Measurements from ENCODE around the gene DCT. TPM values are rescaled to one million over a fixed set of nuclear protein-coding genes. Genes with fewer than 3 reads are reported as not detected.

The DCT gene
- total RNA-seq, 2 donors from 2014 or later: 0.11 to 0.39 TPM

DNA sequence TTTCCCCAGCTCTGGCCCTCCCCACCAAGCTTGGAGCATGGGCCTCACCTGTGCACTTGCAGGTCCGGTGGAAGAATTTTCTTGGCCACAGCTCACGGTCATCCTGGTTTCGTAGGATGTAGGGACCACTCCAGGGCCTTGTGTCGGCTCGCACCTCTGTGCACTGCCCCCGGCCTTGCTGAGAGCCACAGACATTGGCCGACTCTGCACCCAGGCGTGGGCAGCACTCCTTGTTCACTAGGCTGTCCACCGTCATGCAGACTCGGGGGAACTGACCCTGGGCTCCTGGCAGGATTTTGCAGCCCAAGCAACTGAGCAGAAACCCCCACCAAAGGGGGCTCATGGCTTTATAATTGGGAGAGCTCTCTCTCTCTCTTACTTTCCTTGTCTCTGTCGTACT, 569 bp downstream of the DCT start:
- no peaks in the 10 kb centered on the region for H3K36me3 ChIP-seq
- H3K27me3 ChIP-seq: no peaks in the 10 kb centered on the region
- H3K4me1 ChIP-seq: no peaks in the 10 kb centered on the region
- DNase-seq (ENCODE audit: low spot score): no peak
- no peak overlapping the region for H3K4me3 ChIP-seq
- TF ChIP-seq, protein P1, sequence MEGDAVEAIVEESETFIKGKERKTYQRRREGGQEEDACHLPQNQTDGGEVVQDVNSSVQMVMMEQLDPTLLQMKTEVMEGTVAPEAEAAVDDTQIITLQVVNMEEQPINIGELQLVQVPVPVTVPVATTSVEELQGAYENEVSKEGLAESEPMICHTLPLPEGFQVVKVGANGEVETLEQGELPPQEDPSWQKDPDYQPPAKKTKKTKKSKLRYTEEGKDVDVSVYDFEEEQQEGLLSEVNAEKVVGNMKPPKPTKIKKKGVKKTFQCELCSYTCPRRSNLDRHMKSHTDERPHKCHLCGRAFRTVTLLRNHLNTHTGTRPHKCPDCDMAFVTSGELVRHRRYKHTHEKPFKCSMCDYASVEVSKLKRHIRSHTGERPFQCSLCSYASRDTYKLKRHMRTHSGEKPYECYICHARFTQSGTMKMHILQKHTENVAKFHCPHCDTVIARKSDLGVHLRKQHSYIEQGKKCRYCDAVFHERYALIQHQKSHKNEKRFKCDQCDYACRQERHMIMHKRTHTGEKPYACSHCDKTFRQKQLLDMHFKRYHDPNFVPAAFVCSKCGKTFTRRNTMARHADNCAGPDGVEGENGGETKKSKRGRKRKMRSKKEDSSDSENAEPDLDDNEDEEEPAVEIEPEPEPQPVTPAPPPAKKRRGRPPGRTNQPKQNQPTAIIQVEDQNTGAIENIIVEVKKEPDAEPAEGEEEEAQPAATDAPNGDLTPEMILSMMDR (IDR thresholded peaks at IDR 0.05): no peak
- no peaks in the 10 kb centered on the region for H3K9me3 ChIP-seq
- H3K27ac ChIP-seq: no peak overlapping the region

DNA sequence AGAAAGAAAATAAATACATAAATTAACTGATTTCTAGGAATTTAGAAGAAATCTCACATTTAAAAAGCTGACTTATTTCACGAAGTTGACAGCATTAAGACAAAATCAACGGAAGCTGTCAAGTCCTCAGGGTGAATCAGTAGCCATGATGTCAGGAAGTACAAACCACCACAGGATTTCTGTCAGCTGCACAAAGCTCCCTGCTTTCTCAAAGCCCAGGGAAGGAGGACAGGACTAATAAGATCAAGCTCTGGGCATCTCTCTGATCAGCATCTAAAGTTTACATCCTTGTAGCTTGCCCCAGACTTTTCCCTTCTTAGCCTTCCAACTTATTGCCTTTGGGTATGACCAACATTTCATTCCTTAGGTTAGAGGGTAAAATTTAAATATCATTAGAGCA, 9.4 kb downstream of the DCT start:
- Histone ChIP-seq H3K27me3 (no peaks in the 10 kb centered on the region), H3K4me1 (no peaks in the 10 kb centered on the region), H3K27ac (no peak overlapping the region), H3K4me3 (no peak overlapping the region), H3K36me3 (no peaks in the 10 kb centered on the region), H3K9me3 (no peaks in the 10 kb centered on the region)
- DNase-seq (ENCODE audit: low spot score): no peak
- TF ChIP-seq, protein P1 (IDR thresholded peaks at IDR 0.05): no peak

DNA sequence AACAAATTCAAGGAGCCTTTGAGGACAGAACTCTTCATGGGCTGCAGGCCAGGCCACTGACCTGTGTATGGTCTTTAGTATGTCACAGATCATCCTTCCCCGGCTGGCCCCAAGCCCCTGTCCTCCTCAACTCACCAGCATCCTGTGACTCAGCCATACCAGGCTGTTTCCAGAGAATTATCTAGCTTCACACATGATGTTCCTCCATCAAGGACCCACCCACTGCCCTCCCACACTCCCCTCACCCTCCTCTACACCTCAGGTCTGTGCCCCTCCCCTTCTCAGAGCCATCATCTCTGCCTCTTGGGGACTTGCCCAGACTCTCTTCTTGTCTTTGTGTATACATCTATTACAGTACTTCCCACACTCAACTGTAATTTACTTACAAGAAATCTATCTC, 14.7 kb downstream of the DCT start:
- TF ChIP-seq, protein P1 (IDR thresholded peaks at IDR 0.05): no peak
- Histone ChIP-seq H3K36me3 (no peaks in the 10 kb centered on the region), H3K27ac (no peak overlapping the region), H3K4me1 (no peaks in the 10 kb centered on the region), H3K9me3 (no peaks in the 10 kb centered on the region), H3K4me3 (no peak overlapping the region), H3K27me3 (no peaks in the 10 kb centered on the region)
- DNase-seq (ENCODE audit: low spot score): no peak

DNA sequence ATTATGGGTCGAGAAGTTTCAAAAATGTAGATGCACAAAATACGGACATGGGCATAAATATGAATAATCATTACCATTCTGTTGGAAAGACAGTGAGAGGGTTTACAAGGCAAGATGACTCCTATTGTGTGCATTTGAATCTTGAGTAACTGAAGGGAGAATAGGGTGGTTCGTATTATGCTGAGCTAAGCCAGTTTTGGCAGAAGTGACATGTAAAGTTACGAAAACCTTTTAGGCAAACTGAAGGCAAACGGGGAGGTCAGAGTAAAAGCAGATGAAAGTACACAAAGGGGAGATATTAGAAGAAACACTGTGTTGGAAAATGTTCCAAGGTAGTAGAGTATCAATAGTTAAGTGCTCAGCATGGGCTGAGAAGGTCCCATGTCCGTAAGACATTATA, 16.8 kb downstream of the DCT start:
- no peaks in the 10 kb centered on the region for H3K27me3 ChIP-seq
- no peak overlapping the region for H3K27ac ChIP-seq
- H3K4me3 ChIP-seq: no peak overlapping the region
- no peaks in the 10 kb centered on the region for H3K36me3 ChIP-seq
- H3K4me1 ChIP-seq: no peaks in the 10 kb centered on the region
- TF ChIP-seq, protein P1 (IDR thresholded peaks at IDR 0.05): no peak
- no peaks in the 10 kb centered on the region for H3K9me3 ChIP-seq
- no peak for DNase-seq (ENCODE audit: low spot score)

DNA sequence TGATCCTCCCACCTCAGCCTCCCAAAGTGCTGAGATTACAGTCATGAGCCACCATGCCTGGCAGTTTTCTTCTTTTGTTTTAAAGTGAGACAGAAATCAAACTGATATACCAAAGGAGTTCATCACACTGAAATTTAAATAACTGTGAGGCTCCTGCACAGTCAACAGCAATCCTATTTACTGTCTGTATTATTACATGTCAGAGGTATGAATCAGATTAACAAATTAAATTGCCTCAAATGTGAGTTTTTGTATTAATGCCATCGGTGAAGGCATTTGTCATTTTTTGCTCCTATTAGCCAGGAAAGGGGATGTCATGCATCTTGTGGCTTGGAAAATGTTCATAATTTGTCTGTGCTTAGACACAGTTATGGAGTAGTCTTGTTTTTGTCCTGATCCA, 20.4 kb downstream of the DCT start:
- no peak for DNase-seq (ENCODE audit: low spot score)
- no peak overlapping the region for H3K27ac ChIP-seq
- no peaks in the 10 kb centered on the region for H3K27me3 ChIP-seq
- no peaks in the 10 kb centered on the region for H3K36me3 ChIP-seq
- TF ChIP-seq, protein P1 (IDR thresholded peaks at IDR 0.05): no peak
- no peak overlapping the region for H3K4me3 ChIP-seq
- no peaks in the 10 kb centered on the region for H3K4me1 ChIP-seq
- H3K9me3 ChIP-seq: no peaks in the 10 kb centered on the region

DNA sequence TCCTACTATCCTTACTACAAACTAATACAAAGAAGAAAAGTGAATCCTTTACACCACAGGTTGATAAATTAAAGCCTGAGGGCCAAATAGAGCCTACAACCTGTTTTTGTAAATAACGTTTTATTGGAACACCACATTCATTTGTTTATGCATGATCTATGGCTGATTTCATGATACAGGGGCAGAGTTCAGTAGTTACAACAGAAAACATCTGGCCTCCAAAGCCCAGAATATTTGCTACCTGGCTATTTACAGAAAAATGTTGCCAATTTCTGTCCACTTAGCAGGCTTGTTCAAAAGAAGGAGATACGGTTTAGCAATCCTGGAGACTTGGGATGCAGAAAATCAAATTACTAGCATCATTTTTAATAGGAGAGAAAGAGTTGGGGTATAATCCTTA, 24.1 kb downstream of the DCT start:
- no peak overlapping the region for H3K27ac ChIP-seq
- no peaks in the 10 kb centered on the region for H3K27me3 ChIP-seq
- H3K4me3 ChIP-seq: no peak overlapping the region
- H3K9me3 ChIP-seq: no peaks in the 10 kb centered on the region
- no peak for DNase-seq (ENCODE audit: low spot score)
- H3K36me3 ChIP-seq: no peaks in the 10 kb centered on the region
- no peaks in the 10 kb centered on the region for H3K4me1 ChIP-seq
- TF ChIP-seq, protein P1 (IDR thresholded peaks at IDR 0.05): no peak

All from right atrium auricular region (tissue), 2 donors.